ENCODE data around the gene IRAK4. TPM values are rescaled to one million over a fixed set of nuclear protein-coding genes. Genes with fewer than 3 reads are reported as not detected.

The IRAK4 gene
- polyA plus RNA-seq, 1 donor (not counting 4 experiments of a cell fraction or from before 2014, with no cell fraction given) = 13.9 TPM

DNA sequence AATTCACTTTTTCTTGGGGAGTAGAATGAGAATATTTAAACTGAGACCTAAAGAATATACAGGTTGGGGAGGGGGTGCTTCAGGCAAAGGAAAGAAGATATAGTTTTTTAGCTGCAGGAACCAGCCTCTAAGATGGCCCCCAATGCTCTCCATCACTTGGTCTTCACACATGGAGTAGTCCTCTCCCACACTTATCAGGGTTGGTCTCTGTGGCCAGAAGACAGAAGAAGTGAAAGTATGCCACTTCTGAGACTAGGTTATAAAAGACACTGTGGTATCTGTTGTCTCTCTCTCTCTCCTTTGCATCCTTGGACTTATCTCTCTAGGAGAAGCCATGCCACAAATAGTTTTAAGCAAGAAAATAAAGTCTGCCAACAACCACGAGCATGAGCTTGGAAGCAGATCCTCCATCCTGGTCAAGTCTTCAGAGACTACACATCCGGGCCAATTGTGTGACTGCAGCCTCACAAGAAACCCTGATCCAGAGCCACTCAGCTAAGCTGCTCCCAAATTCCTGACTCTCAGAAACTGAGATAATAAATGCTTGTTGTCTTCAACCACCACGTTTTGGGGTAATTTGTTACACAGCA is 18.1 kb upstream of the IRAK4 start:
- Histone ChIP-seq H4K20me1 (ENCODE audit: control insufficient read depth, extremely low read depth, insufficient read depth, low read length) (no peaks in the 10 kb centered on the region), H3K36me3 (ENCODE audit: control insufficient read depth in 2 of 2, extremely low read depth in 1 of 2, insufficient read depth in 2 of 2, low read length in 2 of 2) (peaks cover 4 to 8% of the 10 kb centered on the region in 2 experiments), H3K79me2 (ENCODE audit: control insufficient read depth, insufficient read depth, low read length) (no peaks in the 10 kb centered on the region), H3K4me3 (ENCODE audit: control insufficient read depth in 2 of 3, extremely low read depth in 1 of 3, insufficient read depth in 2 of 3, low read depth in 1 of 3, low read length in 3 of 3) (no peak overlapping the region), H2AFZ (ENCODE audit: control insufficient read depth, low read length) (no peak overlapping the region), H3K4me2 (ENCODE audit: control insufficient read depth, extremely low read depth, insufficient read depth, low read depth, low read length) (no peak overlapping the region), H3K9ac (ENCODE audit: control insufficient read depth, extremely low read depth, insufficient read depth, low read length) (no peak overlapping the region), H3K9me1 (ENCODE audit: control insufficient read depth, extremely low read depth, insufficient read depth, low read length) (no peaks in the 10 kb centered on the region), H3K9me3 (ENCODE audit: control insufficient read depth, low read depth, low read length) (no peaks in the 10 kb centered on the region), H3K27ac (ENCODE audit: control insufficient read depth, insufficient read depth, low read length) (no peak overlapping the region), H3K4me1 (ENCODE audit: control insufficient read depth, extremely low read depth, insufficient read depth, low read length) (peaks cover 9% of the 10 kb centered on the region), H3K27me3 (ENCODE audit: control insufficient read depth, extremely low read depth, insufficient read depth, low read length) (no peaks in the 10 kb centered on the region)
- dilution Hi-C loops (cut with MboI; ENCODE audit: extremely low pct_ligation_motif_present, low sequenced_read_pairs) = no loop called here
- FAIRE-seq (no peak), DNase-seq (ENCODE audit: low read depth, low spot score) (no peak)
- no peak for TF ChIP-seq EZH2 (IDR thresholded peaks at IDR 0.05; ENCODE audit: low read length)
- TF ChIP-seq, protein P1, sequence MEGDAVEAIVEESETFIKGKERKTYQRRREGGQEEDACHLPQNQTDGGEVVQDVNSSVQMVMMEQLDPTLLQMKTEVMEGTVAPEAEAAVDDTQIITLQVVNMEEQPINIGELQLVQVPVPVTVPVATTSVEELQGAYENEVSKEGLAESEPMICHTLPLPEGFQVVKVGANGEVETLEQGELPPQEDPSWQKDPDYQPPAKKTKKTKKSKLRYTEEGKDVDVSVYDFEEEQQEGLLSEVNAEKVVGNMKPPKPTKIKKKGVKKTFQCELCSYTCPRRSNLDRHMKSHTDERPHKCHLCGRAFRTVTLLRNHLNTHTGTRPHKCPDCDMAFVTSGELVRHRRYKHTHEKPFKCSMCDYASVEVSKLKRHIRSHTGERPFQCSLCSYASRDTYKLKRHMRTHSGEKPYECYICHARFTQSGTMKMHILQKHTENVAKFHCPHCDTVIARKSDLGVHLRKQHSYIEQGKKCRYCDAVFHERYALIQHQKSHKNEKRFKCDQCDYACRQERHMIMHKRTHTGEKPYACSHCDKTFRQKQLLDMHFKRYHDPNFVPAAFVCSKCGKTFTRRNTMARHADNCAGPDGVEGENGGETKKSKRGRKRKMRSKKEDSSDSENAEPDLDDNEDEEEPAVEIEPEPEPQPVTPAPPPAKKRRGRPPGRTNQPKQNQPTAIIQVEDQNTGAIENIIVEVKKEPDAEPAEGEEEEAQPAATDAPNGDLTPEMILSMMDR (optimal IDR thresholded peaks at IDR 0.05 in 1 of 3, IDR thresholded peaks at IDR 0.05 in 1 of 3, conservative IDR thresholded peaks at IDR 0.05 in 1 of 3; ENCODE audit: extremely low read depth in 1 of 3, insufficient read depth in 2 of 3, low read length in 3 of 3) = no peak

DNA sequence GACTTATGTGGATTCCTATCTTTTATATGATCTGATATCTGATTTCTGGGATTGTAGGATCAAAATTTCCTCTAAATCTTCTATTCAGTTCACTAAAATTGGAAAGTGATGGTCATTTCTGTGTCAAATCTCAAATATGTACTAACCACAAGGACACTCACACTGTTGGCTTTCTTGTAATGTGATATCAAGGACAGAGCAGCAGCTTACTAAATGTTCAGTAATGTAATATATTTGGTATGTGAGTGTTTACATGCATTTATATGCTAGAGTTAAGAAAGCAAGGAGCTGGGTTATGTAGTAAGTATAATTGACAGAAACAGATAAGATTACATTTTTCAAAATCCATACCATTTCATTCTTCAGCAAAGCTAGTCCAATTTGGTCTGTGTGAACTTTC is 16.6 kb upstream of the IRAK4 start:
- no peaks in the 10 kb centered on the region for H3K9me1 ChIP-seq (ENCODE audit: control insufficient read depth, extremely low read depth, insufficient read depth, low read length)
- H3K4me2 ChIP-seq (ENCODE audit: control insufficient read depth, extremely low read depth, insufficient read depth, low read depth, low read length) = no peak overlapping the region
- FAIRE-seq = no peak
- TF ChIP-seq EZH2 (IDR thresholded peaks at IDR 0.05; ENCODE audit: low read length) = no peak
- TF ChIP-seq, protein P1 (optimal IDR thresholded peaks at IDR 0.05 in 1 of 3, IDR thresholded peaks at IDR 0.05 in 1 of 3, conservative IDR thresholded peaks at IDR 0.05 in 1 of 3; ENCODE audit: extremely low read depth in 1 of 3, insufficient read depth in 2 of 3, low read length in 3 of 3) = no peak
- peaks cover 9% of the 10 kb centered on the region for H3K4me1 ChIP-seq (ENCODE audit: control insufficient read depth, extremely low read depth, insufficient read depth, low read length)
- no peaks in the 10 kb centered on the region for H4K20me1 ChIP-seq (ENCODE audit: control insufficient read depth, extremely low read depth, insufficient read depth, low read length)
- dilution Hi-C loops (cut with MboI; ENCODE audit: extremely low pct_ligation_motif_present, low sequenced_read_pairs) = no loop called here
- no peaks in the 10 kb centered on the region for H3K9me3 ChIP-seq (ENCODE audit: control insufficient read depth, low read depth, low read length)
- H3K27me3 ChIP-seq (ENCODE audit: control insufficient read depth, extremely low read depth, insufficient read depth, low read length) = no peaks in the 10 kb centered on the region
- peaks cover 0 to 4% of the 10 kb centered on the region in 2 experiments for H3K36me3 ChIP-seq (ENCODE audit: control insufficient read depth in 2 of 2, extremely low read depth in 1 of 2, insufficient read depth in 2 of 2, low read length in 2 of 2)
- no peak for DNase-seq (ENCODE audit: low read depth, low spot score)
- no peak overlapping the region for H2AFZ ChIP-seq (ENCODE audit: control insufficient read depth, low read length)
- no peak overlapping the region for H3K27ac ChIP-seq (ENCODE audit: control insufficient read depth, insufficient read depth, low read length)
- no peak overlapping the region for H3K4me3 ChIP-seq (ENCODE audit: control insufficient read depth in 2 of 3, extremely low read depth in 1 of 3, insufficient read depth in 2 of 3, low read depth in 1 of 3, low read length in 3 of 3)
- no peaks in the 10 kb centered on the region for H3K79me2 ChIP-seq (ENCODE audit: control insufficient read depth, insufficient read depth, low read length)
- no peak overlapping the region for H3K9ac ChIP-seq (ENCODE audit: control insufficient read depth, extremely low read depth, insufficient read depth, low read length)
